AG09309 (cell line): ENCODE data around the gene ZNF521.

Source experiments
- DNase-seq: peaks from one replicate; pipeline ENCODE4 v3.0.0-alpha.2; 2010; ENCODE audit warnings: low read depth
- H3K4me3 ChIP-seq: 2 replicates; pipeline ENCODE4 v1.5.1; 2011; ENCODE audit warnings: mild to moderate bottlenecking, low read depth, low read length, moderate library complexity; ENCODE audit not compliant: control insufficient read depth
- TF ChIP-seq, protein P1 (sequence below): IDR thresholded peaks from 2 replicates; pipeline ENCODE4 v1.5.1; 2011; ENCODE audit warnings: mild to moderate bottlenecking, low read depth, low read length, inconsistent platforms; ENCODE audit not compliant: insufficient read depth, control insufficient read depth; ENCODE audit errors: missing control alignments

The ZNF521 gene

DNA sequence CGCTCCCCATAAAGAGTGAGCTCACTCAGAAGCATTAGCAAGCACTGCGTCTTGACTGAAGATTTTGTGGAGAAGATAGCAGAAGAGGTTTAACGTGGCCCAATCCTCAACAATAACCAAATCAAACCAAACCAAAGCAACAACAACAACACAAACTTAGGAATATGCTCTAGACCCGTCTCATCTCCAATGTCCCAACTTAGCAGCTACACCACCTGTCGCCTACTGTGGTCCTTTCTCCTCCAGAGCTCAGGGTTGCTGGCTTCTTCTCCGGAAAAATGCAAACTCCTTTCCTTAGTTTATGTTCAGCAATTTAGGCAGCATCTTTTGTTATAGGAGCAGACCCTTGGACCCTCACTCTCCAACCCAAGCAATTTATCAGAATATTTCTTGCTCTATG, 301.4 kb downstream of the ZNF521 start:
- no peak overlapping the region for H3K4me3 ChIP-seq
- DNase-seq = no peak
- TF ChIP-seq, protein P1, sequence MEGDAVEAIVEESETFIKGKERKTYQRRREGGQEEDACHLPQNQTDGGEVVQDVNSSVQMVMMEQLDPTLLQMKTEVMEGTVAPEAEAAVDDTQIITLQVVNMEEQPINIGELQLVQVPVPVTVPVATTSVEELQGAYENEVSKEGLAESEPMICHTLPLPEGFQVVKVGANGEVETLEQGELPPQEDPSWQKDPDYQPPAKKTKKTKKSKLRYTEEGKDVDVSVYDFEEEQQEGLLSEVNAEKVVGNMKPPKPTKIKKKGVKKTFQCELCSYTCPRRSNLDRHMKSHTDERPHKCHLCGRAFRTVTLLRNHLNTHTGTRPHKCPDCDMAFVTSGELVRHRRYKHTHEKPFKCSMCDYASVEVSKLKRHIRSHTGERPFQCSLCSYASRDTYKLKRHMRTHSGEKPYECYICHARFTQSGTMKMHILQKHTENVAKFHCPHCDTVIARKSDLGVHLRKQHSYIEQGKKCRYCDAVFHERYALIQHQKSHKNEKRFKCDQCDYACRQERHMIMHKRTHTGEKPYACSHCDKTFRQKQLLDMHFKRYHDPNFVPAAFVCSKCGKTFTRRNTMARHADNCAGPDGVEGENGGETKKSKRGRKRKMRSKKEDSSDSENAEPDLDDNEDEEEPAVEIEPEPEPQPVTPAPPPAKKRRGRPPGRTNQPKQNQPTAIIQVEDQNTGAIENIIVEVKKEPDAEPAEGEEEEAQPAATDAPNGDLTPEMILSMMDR = no peak

DNA sequence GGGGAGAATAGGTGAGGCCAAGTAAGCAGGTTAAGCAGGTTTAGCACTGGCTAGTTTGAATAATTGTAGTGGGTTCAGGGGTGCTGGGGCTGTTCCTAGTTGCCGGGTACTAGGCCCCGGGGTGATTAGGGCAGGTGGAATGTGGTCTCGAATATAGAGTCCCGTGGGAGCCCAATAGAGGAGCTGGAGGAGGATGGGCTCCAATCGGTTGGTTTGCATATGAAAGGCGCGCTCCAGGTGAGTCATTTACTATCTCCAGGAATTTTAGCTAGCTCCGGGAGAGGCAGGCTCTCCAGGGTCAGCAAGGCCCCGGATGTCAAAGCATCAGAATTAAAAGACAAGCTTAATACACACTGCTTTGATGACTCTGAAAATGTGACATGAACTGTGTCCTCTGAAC, 304.0 kb downstream of the ZNF521 start:
- H3K4me3 ChIP-seq = no peak overlapping the region
- DNase-seq = no peak
- TF ChIP-seq, protein P1 = no peak

DNA sequence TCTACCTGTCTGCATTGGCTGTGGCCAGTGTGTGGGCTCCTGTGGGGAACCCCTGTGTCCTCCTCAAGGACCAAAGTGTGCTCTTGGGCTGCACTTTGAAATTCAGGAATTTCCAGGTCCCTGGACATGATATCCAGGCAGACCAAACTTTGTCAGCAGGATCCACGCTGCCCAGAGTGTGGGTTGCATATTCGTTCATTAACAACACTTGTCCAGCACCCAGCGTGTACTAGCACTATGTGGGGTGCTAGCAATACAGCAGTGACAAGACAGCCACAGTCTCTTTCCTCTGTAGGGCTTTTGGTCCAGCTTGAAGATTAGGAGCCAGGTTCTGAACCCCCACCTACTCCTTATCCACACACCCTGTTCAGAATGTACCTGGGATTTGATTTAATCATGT, 304.5 kb downstream of the ZNF521 start:
- DNase-seq = no peak

DNA sequence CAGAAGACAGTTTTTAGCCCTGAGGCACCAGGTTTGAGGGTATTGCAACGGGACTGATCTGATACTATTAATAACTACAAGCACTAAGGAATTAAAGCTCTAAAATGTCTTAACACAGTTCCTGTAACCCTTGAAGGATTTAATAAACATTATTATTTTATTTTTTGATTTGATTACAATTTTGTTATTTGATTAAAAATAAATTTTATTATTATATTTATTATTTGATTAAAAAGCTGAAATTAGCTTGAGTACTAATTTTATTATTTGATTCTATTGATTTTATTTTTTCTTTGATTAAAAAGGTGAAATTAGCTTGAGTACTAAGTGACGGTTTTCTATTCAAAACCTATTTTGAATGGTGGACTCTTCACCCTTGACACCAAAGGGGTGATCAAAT, 307.3 kb downstream of the ZNF521 start:
- no peak overlapping the region for H3K4me3 ChIP-seq
- TF ChIP-seq, protein P1 = no peak
- DNase-seq = no peak

More for the DNA sequence above, 304.5 kb downstream of the ZNF521 start:
- TF ChIP-seq, protein P1 = no peak
- H3K4me3 ChIP-seq = no peak overlapping the region

DNA sequence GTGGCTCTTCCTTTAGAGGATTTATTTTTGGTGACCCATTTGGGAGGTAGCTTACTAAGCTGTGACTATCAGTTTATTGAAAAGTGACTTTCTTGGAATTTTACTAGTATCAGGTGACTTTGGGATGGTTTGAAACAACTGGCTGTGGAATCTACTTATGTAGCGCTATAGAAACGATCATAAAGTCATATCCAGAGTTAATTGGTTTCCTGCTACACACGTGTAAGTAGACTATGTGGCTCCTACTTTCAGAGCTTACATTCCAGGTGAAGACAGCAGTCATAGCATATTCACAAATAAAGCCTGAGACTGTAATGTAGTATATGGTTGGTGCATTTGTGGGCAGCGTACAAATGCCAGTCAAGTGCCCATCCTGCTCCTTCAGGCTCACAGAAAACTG, 308.9 kb downstream of the ZNF521 start:
- no peak overlapping the region for H3K4me3 ChIP-seq
- TF ChIP-seq, protein P1 = no peak
- DNase-seq = no peak

DNA sequence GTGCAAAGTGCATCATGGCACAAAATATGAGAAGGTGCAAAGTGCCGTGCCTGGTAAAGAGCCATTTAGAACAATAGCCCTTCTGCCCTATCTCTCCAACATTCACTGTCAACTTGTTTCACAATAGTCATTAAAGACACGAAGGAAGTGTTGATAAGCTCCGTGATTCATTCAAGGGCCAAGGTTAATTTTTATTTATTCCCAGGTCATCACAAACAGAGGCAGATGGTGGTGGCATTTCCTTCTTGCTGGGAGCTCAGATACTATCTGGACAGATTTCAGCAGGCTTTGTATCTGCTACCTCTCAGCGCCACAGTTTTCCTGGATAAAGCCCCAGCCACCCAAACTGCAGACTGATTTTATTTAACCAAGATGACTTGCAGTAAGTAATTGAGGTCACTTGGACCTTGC, 309.3 kb downstream of the ZNF521 start:
- H3K4me3 ChIP-seq = no peak overlapping the region
- no peak for DNase-seq
- TF ChIP-seq, protein P1 = no peak

DNA sequence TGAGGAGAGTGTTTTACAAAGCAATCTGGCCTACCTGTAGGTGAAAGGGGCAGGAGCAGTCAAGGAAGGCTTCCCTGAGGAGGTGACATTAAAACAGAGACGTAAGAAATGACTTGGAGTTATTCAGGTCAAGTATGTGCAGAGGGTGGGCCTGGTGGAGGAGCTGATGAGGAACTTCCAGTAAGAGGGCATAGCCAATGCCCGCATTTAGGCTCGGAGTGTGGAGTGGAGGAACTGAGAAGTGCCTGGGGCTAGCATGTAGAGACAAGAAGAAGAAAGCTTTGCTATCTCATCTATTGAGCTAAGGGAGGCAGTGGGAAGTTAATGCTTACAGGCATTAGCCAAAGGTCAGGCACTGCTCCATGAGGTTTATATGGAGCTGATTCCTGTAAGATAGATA, 312.2 kb downstream of the ZNF521 start:
- DNase-seq = no peak
- TF ChIP-seq, protein P1 = no peak

More for the DNA sequence above, 312.2 kb downstream of the ZNF521 start:
- no peak overlapping the region for H3K4me3 ChIP-seq
